ENCODE results near the gene IL36B. TPM values are rescaled to one million over a fixed set of nuclear protein-coding genes. Genes with fewer than 3 reads are reported as not detected.

IL36B gene
- total RNA-seq, 4 donors from 2014 or later: not detected

DNA sequence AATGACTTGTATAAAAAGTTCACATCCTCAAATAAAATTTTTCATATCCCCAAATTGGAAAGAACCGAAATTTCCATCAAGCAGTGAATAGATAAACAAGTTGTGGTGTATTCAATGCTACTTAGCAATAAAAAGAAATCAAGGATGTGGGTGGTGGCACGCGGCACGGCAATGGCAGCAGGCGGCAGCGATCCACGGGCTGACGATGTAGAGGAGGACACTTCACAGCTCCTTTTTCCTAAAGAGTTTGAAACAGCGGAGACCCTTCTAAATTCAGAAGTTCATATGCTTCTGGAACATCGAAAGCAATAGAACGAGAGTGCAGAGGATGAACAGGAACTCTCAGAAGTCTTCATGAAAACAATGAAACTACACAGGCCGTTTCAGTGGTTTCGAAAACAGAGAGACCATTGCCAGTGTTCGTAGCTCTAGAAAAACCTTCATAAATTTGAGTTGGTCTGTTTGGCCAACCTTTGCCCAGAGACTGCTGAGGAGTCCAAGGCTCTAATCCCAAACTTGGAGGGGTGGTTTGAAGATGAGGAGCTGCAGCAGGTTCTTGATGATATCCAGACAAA, 57.2 kb downstream of the IL36B start:
- DNase-seq: peak in 1 of 3 donors; percentile 19
- TF ChIP-seq POLR2A (IDR thresholded peaks at IDR 0.05): no peak
- TF ChIP-seq, protein P1, sequence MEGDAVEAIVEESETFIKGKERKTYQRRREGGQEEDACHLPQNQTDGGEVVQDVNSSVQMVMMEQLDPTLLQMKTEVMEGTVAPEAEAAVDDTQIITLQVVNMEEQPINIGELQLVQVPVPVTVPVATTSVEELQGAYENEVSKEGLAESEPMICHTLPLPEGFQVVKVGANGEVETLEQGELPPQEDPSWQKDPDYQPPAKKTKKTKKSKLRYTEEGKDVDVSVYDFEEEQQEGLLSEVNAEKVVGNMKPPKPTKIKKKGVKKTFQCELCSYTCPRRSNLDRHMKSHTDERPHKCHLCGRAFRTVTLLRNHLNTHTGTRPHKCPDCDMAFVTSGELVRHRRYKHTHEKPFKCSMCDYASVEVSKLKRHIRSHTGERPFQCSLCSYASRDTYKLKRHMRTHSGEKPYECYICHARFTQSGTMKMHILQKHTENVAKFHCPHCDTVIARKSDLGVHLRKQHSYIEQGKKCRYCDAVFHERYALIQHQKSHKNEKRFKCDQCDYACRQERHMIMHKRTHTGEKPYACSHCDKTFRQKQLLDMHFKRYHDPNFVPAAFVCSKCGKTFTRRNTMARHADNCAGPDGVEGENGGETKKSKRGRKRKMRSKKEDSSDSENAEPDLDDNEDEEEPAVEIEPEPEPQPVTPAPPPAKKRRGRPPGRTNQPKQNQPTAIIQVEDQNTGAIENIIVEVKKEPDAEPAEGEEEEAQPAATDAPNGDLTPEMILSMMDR (IDR thresholded peaks at IDR 0.05): no peak
- H3K36me3 ChIP-seq: no peaks in the 10 kb centered on the region
- H3K4me1 ChIP-seq: no peaks in the 10 kb centered on the region
- no peak overlapping the region for H3K27ac ChIP-seq
- peaks cover 0 to 8% (median 0%) of the 10 kb centered on the region in 4 donors for H3K9me3 ChIP-seq
- no peaks in the 10 kb centered on the region for H3K27me3 ChIP-seq
- H3K4me3 ChIP-seq: no peak overlapping the region

GRCh38 chr2:112994648-112995047, 58.0 kb downstream of the IL36B start:
- DNase-seq: no peak
- Histone ChIP-seq H3K4me3 (no peak overlapping the region), H3K36me3 (no peaks in the 10 kb centered on the region), H3K27ac (no peak overlapping the region), H3K4me1 (no peaks in the 10 kb centered on the region), H3K27me3 (no peaks in the 10 kb centered on the region), H3K9me3 (peaks cover 0 to 2% (median 0%) of the 10 kb centered on the region in 4 donors)
- no peak for TF ChIP-seq POLR2A (IDR thresholded peaks at IDR 0.05)
- TF ChIP-seq, protein P1 (IDR thresholded peaks at IDR 0.05): no peak

- Histone ChIP-seq H3K36me3 (no peaks in the 10 kb centered on the region), H3K4me1 (no peaks in the 10 kb centered on the region), H3K9me3 (no peaks in the 10 kb centered on the region), H3K4me3 (no peak overlapping the region), H3K27ac (no peak overlapping the region), H3K27me3 (no peaks in the 10 kb centered on the region)
- no peak for DNase-seq
- TF ChIP-seq, protein P1 (IDR thresholded peaks at IDR 0.05): no peak
- no peak for TF ChIP-seq POLR2A (IDR thresholded peaks at IDR 0.05)
Observed at GRCh38 chr2:112993831-112994230, 58.8 kb downstream of the IL36B start.

DNA sequence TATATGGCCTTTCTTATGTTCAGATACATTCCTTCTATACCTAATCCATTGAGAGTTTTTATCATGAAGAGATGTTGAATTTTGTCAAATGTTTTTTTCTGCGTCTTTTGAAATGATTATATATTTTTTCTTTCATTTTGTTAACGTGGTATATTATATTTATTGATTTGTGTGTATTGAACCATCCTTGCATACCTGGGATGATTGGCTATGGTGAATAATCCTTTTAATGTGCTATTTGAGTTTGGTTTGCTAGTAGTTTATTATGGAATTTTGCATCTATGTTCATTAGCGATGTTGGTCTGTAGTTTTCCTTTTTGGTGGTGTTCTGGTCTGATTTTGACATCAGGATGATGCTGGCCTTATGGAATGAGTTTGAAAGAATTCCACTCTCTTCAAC, 63.1 kb downstream of the IL36B start:
- H3K27me3 ChIP-seq: no peaks in the 10 kb centered on the region
- no peaks in the 10 kb centered on the region for H3K4me1 ChIP-seq
- H3K9me3 ChIP-seq: no peaks in the 10 kb centered on the region
- no peak overlapping the region for H3K4me3 ChIP-seq
- TF ChIP-seq POLR2A (IDR thresholded peaks at IDR 0.05): no peak
- TF ChIP-seq, protein P1 (IDR thresholded peaks at IDR 0.05): no peak
- no peak overlapping the region for H3K27ac ChIP-seq
- H3K36me3 ChIP-seq: no peaks in the 10 kb centered on the region
- no peak for DNase-seq

DNA sequence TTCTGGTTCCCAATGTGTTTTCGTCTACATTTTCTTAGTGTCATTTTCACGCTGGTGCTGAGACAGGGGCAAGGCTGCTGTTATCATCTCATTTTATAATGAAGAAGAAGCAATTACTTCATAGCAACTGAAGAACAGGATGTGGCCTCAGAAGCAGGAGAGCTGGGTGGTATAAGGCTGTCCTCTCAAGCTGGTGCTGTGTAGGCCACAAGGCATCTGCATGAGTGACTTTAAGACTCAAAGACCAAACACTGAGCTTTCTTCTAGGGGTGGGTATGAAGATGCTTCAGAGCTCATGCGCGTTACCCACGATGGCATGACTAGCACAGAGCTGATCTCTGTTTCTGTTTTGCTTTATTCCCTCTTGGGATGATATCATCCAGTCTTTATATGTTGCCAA, 67.6 kb downstream of the IL36B start:
- no peak overlapping the region for H3K27ac ChIP-seq
- H3K36me3 ChIP-seq: no peaks in the 10 kb centered on the region
- H3K27me3 ChIP-seq: no peaks in the 10 kb centered on the region
- no peaks in the 10 kb centered on the region for H3K9me3 ChIP-seq
- H3K4me3 ChIP-seq: no peak overlapping the region
- H3K4me1 ChIP-seq: no peaks in the 10 kb centered on the region
- DNase-seq: no peak
- TF ChIP-seq POLR2A (IDR thresholded peaks at IDR 0.05): no peak
- TF ChIP-seq, protein P1 (IDR thresholded peaks at IDR 0.05): no peak

DNA sequence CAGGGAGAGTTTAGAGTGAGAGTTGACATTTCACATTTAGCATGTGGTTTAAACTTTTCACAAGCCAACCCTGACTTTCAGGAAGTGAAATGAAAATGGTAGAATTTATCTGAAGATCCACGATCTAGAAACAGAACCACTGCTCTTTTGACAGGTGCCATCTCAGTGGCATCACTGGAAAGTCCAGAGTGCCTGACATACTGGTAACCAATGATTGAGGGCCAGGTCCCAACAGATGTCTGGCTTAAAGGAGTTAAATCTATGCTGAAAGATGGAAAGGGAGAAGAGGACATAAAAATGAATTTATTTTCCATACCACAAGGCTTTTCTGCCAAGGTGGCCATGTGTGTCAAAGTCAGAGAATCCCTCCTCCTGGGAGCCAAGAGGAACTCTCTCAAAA, 72.1 kb downstream of the IL36B start:
- no peaks in the 10 kb centered on the region for H3K36me3 ChIP-seq
- H3K4me1 ChIP-seq: no peaks in the 10 kb centered on the region
- no peak overlapping the region for H3K27ac ChIP-seq
- no peak for DNase-seq
- H3K9me3 ChIP-seq: no peaks in the 10 kb centered on the region
- TF ChIP-seq POLR2A (IDR thresholded peaks at IDR 0.05): no peak
- TF ChIP-seq, protein P1 (IDR thresholded peaks at IDR 0.05): no peak
- H3K27me3 ChIP-seq: no peaks in the 10 kb centered on the region
- no peak overlapping the region for H3K4me3 ChIP-seq

Data from Peyer's patch (tissue), 4 donors.